ENCODE measurements around the gene CLDN34.

CLDN34 gene

DNA sequence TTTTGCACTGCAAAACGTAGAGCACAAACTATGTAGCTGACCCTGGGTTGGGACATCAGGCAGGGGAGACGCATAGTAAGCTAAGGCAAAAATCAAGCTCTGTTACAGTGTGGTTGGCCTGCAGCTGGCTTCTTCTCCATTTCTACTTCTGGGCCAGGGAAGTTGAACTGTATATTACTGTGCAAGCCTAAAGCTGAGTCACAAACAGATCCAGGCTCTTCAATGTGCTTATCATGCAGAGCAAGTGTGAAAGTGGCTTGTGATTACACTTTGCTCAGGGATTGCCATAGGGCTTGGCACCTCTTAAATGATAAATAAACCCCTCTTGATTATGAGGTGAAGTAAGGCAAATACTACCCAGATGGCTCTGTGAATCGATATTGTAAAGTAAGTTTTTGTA is 40.5 kb downstream of the CLDN34 start:
- Histone ChIP-seq H3K9ac (ENCODE audit: low read depth, low read length) (no peak overlapping the region), H3K27me3 (ENCODE audit: insufficient read depth, low read length) (no peaks in the 10 kb centered on the region), H3K4me1 (ENCODE audit: insufficient read depth, low read length) (peaks cover 29% of the 10 kb centered on the region; the same call in 1 of the 2 replicates), H3K36me3 (ENCODE audit: insufficient read depth, low read depth, low read length) (no peaks in the 10 kb centered on the region), H3K9me3 (ENCODE audit: insufficient read depth, low read depth, low read length) (no peaks in the 10 kb centered on the region), H3K27ac (ENCODE audit: low read length) (no peak overlapping the region), H3K4me3 (ENCODE audit: low read length) (no peak overlapping the region)

DNA sequence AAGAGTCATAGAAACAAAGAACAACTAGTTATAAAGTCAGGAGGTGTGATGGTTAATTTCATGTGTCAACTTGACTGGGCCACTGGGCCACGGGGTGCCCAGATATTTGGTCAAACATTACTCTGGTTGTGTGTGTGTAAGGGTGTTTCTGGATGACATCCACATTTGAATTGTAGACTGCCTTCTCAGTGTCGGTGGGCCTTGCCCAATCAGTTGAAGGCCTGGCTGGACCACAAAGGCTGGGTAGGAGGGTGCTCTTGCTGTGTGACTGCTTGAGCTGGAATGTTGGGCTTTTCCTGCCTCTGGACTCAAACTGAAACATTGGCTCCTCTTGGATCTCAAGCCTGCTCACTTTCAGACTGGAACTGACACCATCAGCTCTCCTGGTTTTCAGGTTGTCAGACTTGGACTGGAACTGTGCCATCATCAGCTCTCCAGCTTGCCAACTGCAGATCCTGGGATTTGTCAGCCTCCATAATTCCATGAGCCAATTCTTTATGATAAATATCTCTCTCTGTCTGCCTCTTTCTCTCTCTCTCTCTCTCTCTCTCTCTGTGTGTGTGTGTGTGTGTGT is 41.4 kb downstream of the CLDN34 start:
- H3K27me3 ChIP-seq (ENCODE audit: insufficient read depth, low read length): no peaks in the 10 kb centered on the region
- H3K36me3 ChIP-seq (ENCODE audit: insufficient read depth, low read depth, low read length): no peaks in the 10 kb centered on the region
- no peak overlapping the region for H3K9ac ChIP-seq (ENCODE audit: low read depth, low read length)
- no peak overlapping the region for H3K4me3 ChIP-seq (ENCODE audit: low read length)
- no peaks in the 10 kb centered on the region for H3K9me3 ChIP-seq (ENCODE audit: insufficient read depth, low read depth, low read length)
- H3K4me1 ChIP-seq (ENCODE audit: insufficient read depth, low read length): peaks cover 29% of the 10 kb centered on the region; the same call in 1 of the 2 replicates
- no peak overlapping the region for H3K27ac ChIP-seq (ENCODE audit: low read length)

GRCh38 chrX:10009741-10010140 is 42.6 kb downstream of the CLDN34 start:
- Histone ChIP-seq H3K27me3 (ENCODE audit: insufficient read depth, low read length) (no peaks in the 10 kb centered on the region), H3K27ac (ENCODE audit: low read length) (no peak overlapping the region), H3K36me3 (ENCODE audit: insufficient read depth, low read depth, low read length) (no peaks in the 10 kb centered on the region), H3K4me1 (ENCODE audit: insufficient read depth, low read length) (peaks cover 29% of the 10 kb centered on the region; the same call in 1 of the 2 replicates), H3K9ac (ENCODE audit: low read depth, low read length) (peak overlapping the region; percentile 70; the same call in 1 of the 2 replicates), H3K4me3 (ENCODE audit: low read length) (no peak overlapping the region), H3K9me3 (ENCODE audit: insufficient read depth, low read depth, low read length) (no peaks in the 10 kb centered on the region)

DNA sequence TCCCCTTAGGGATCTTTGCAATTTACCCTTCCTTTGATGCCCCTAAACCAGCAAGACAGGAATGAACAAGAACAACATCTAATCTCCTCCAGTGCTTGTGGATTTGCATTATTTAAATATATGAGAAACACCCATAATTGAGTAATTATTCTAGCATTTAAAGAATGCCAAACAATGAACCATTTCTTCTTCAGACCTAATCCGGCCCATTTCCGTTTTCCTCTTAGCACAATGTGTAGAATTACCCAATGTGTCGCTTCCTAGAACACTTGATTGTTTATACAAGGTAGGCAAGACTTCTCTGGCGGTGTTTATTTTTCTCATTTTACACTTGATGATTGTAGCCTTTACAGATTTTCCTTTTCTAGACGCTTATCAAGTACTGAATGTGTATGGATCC is 43.5 kb downstream of the CLDN34 start:
- Histone ChIP-seq H3K9ac (ENCODE audit: low read depth, low read length) (peak overlapping the region; percentile 70; the same call in 1 of the 2 replicates), H3K36me3 (ENCODE audit: insufficient read depth, low read depth, low read length) (no peaks in the 10 kb centered on the region), H3K27ac (ENCODE audit: low read length) (peak overlapping the region; percentile 4), H3K4me3 (ENCODE audit: low read length) (peak overlapping the region; percentile 48), H3K27me3 (ENCODE audit: insufficient read depth, low read length) (no peaks in the 10 kb centered on the region), H3K4me1 (ENCODE audit: insufficient read depth, low read length) (peaks cover 29% of the 10 kb centered on the region; the same call in 1 of the 2 replicates), H3K9me3 (ENCODE audit: insufficient read depth, low read depth, low read length) (no peaks in the 10 kb centered on the region)

GRCh38 chrX:10011261-10011931 is 44.2 kb downstream of the CLDN34 start:
- H3K9ac ChIP-seq (ENCODE audit: low read depth, low read length): peak overlapping the region; percentile 70; the same call in 1 of the 2 replicates
- no peaks in the 10 kb centered on the region for H3K27me3 ChIP-seq (ENCODE audit: insufficient read depth, low read length)
- H3K36me3 ChIP-seq (ENCODE audit: insufficient read depth, low read depth, low read length): no peaks in the 10 kb centered on the region
- peaks cover 29% of the 10 kb centered on the region; the same call in 1 of the 2 replicates for H3K4me1 ChIP-seq (ENCODE audit: insufficient read depth, low read length)
- no peaks in the 10 kb centered on the region for H3K9me3 ChIP-seq (ENCODE audit: insufficient read depth, low read depth, low read length)
- H3K4me3 ChIP-seq (ENCODE audit: low read length): peak overlapping the region; percentile 48
- peak overlapping the region; percentile 49 for H3K27ac ChIP-seq (ENCODE audit: low read length)

- peaks cover 29% of the 10 kb centered on the region; the same call in 1 of the 2 replicates for H3K4me1 ChIP-seq (ENCODE audit: insufficient read depth, low read length)
- no peak overlapping the region; the same call in 1 of the 2 replicates for H3K4me3 ChIP-seq (ENCODE audit: low read length)
- H3K9ac ChIP-seq (ENCODE audit: low read depth, low read length): peak overlapping the region; percentile 70; the same call in 1 of the 2 replicates
- H3K27me3 ChIP-seq (ENCODE audit: insufficient read depth, low read length): no peaks in the 10 kb centered on the region
- H3K9me3 ChIP-seq (ENCODE audit: insufficient read depth, low read depth, low read length): no peaks in the 10 kb centered on the region
- H3K36me3 ChIP-seq (ENCODE audit: insufficient read depth, low read depth, low read length): no peaks in the 10 kb centered on the region; the same call in 1 of the 2 replicates
- H3K27ac ChIP-seq (ENCODE audit: low read length): peak overlapping the region; percentile 49
These were observed 44.8 kb downstream of the CLDN34 start for GRCh38 chrX:10011991-10012390.

GRCh38 chrX:10014462-10015354 is 47.5 kb downstream of the CLDN34 start:
- H3K4me3 ChIP-seq (ENCODE audit: low read length): peak overlapping the region; percentile 70
- H3K36me3 ChIP-seq (ENCODE audit: insufficient read depth, low read depth, low read length): no peaks in the 10 kb centered on the region; the same call in 1 of the 2 replicates
- no peaks in the 10 kb centered on the region for H3K27me3 ChIP-seq (ENCODE audit: insufficient read depth, low read length)
- H3K9me3 ChIP-seq (ENCODE audit: insufficient read depth, low read depth, low read length): no peaks in the 10 kb centered on the region
- peak overlapping the region; percentile 79; the same call in 1 of the 2 replicates for H3K9ac ChIP-seq (ENCODE audit: low read depth, low read length)
- no peak overlapping the region for H3K27ac ChIP-seq (ENCODE audit: low read length)
- peaks cover 38% of the 10 kb centered on the region; the same call in 1 of the 2 replicates for H3K4me1 ChIP-seq (ENCODE audit: insufficient read depth, low read length)

DNA sequence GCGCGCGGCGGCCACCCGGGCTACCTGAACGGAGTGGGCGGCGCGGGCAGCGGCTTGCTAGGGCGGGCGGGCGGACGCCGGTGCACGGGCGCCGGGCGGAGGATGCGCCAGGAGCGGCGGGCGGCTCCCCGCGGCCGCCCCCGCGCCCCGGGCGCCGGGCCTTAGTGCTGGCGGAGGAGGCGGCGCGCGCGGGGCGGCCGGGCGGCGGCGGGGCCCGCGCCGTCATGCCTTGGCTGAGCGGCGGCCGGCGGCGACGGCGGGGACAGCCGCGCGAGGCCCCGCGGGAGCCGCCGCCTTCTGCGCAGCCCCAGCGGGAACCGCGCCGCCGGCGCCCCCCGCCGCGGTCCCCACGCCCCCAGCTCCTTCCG is 48.2 kb downstream of the CLDN34 start:
- no peaks in the 10 kb centered on the region for H3K27me3 ChIP-seq (ENCODE audit: insufficient read depth, low read length)
- no peak overlapping the region for H3K9ac ChIP-seq (ENCODE audit: low read depth, low read length)
- H3K4me1 ChIP-seq (ENCODE audit: insufficient read depth, low read length): peaks cover 31% of the 10 kb centered on the region; the same call in 1 of the 2 replicates
- no peak overlapping the region for H3K27ac ChIP-seq (ENCODE audit: low read length)
- no peak overlapping the region for H3K4me3 ChIP-seq (ENCODE audit: low read length)
- no peaks in the 10 kb centered on the region for H3K9me3 ChIP-seq (ENCODE audit: insufficient read depth, low read depth, low read length)
- no peaks in the 10 kb centered on the region; the same call in 1 of the 2 replicates for H3K36me3 ChIP-seq (ENCODE audit: insufficient read depth, low read depth, low read length)

GRCh38 chrX:10015723-10016518 is 48.8 kb downstream of the CLDN34 start:
- no peak overlapping the region for H3K27ac ChIP-seq (ENCODE audit: low read length)
- no peaks in the 10 kb centered on the region for H3K27me3 ChIP-seq (ENCODE audit: insufficient read depth, low read length)
- no peaks in the 10 kb centered on the region; the same call in 1 of the 2 replicates for H3K36me3 ChIP-seq (ENCODE audit: insufficient read depth, low read depth, low read length)
- peaks cover 26% of the 10 kb centered on the region; the same call in 1 of the 2 replicates for H3K4me1 ChIP-seq (ENCODE audit: insufficient read depth, low read length)
- peak overlapping the region; percentile 53; the same call in 1 of the 2 replicates for H3K9ac ChIP-seq (ENCODE audit: low read depth, low read length)
- H3K9me3 ChIP-seq (ENCODE audit: insufficient read depth, low read depth, low read length): no peaks in the 10 kb centered on the region
- peak overlapping the region; percentile 76 for H3K4me3 ChIP-seq (ENCODE audit: low read length)

- H3K36me3 ChIP-seq (ENCODE audit: insufficient read depth, low read depth, low read length): no peaks in the 10 kb centered on the region; the same call in 1 of the 2 replicates
- H3K4me3 ChIP-seq (ENCODE audit: low read length): peak overlapping the region; percentile 76
- H3K27ac ChIP-seq (ENCODE audit: low read length): no peak overlapping the region
- no peaks in the 10 kb centered on the region for H3K9me3 ChIP-seq (ENCODE audit: insufficient read depth, low read depth, low read length)
- peak overlapping the region; percentile 53; the same call in 1 of the 2 replicates for H3K9ac ChIP-seq (ENCODE audit: low read depth, low read length)
- H3K4me1 ChIP-seq (ENCODE audit: insufficient read depth, low read length): peaks cover 21% of the 10 kb centered on the region; the same call in 1 of the 2 replicates
- H3K27me3 ChIP-seq (ENCODE audit: insufficient read depth, low read length): no peaks in the 10 kb centered on the region
These were observed 49.5 kb downstream of the CLDN34 start for GRCh38 chrX:10016519-10017132.

All from iPS-20b (cell line).